ENCODE measurements around the gene RGP1. TPM values are rescaled to one million over a fixed set of nuclear protein-coding genes. Genes with fewer than 3 reads are reported as not detected.

Gene RGP1
- total and polyA plus RNA-seq, 9 of the 15 experiments (the other 6 are each of a cell fraction or from before 2014, with no cell fraction given) = 0.42 to 13.8 (median 6.7) TPM

DNA sequence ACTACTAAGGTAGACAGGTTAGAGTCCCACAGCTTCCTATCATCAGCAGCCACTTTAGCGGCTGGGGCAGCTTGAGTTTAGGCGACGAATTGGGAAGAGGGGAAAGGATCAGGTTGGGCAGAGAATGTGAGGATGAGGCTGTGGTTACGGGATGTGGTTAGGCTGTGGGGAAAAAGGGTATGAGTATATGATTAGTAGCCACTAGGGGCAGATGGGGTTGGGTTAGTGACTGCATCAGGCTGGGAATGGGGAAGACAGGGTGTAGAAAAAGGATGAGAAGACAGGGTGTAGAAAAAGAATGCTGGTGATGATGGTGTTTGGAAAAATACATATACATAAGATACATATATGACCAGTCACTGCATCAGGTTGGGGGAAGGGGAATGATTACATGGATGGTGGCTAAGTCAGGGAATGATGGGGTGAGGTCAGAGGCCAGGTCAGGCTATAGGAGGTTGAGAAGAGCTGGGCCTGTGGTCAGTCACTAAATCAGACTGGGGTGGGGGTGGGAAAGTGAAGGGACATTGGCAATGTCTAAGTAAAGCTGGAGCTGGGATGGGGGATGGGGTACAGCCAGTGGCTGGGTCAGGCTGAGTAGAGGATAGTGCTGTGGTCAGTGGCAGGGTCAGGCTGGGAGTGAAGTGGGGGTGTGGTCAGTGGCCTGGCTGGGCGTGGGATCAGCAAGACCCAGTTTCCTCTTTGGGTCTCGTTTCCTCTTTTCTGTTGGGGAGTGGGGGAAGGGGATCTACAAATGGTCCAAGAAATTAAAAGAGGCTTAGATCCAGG, 19.2 kb upstream of the RGP1 start (continued):
- TF ChIP-seq, protein P1, sequence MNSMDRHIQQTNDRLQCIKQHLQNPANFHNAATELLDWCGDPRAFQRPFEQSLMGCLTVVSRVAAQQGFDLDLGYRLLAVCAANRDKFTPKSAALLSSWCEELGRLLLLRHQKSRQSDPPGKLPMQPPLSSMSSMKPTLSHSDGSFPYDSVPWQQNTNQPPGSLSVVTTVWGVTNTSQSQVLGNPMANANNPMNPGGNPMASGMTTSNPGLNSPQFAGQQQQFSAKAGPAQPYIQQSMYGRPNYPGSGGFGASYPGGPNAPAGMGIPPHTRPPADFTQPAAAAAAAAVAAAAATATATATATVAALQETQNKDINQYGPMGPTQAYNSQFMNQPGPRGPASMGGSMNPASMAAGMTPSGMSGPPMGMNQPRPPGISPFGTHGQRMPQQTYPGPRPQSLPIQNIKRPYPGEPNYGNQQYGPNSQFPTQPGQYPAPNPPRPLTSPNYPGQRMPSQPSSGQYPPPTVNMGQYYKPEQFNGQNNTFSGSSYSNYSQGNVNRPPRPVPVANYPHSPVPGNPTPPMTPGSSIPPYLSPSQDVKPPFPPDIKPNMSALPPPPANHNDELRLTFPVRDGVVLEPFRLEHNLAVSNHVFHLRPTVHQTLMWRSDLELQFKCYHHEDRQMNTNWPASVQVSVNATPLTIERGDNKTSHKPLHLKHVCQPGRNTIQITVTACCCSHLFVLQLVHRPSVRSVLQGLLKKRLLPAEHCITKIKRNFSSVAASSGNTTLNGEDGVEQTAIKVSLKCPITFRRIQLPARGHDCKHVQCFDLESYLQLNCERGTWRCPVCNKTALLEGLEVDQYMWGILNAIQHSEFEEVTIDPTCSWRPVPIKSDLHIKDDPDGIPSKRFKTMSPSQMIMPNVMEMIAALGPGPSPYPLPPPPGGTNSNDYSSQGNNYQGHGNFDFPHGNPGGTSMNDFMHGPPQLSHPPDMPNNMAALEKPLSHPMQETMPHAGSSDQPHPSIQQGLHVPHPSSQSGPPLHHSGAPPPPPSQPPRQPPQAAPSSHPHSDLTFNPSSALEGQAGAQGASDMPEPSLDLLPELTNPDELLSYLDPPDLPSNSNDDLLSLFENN (IDR thresholded peaks at IDR 0.05; ENCODE audit: low read depth in 2 of 2, low read length in 2 of 2) = no peak
- TF ChIP-seq ARID2 (IDR thresholded peaks at IDR 0.05) = 0 out of 2 replicates have a peak, but pooled peaks have one; percentile 7
- peak in 1 of 2 experiments; percentile 27; a peak in 2 of 4 replicates for TF ChIP-seq RCOR1 (IDR thresholded peaks at IDR 0.05; ENCODE audit: borderline replicate concordance in 1 of 2, low read depth in 2 of 2, low read length in 2 of 2)
- TF ChIP-seq ELF4 (CRISPR knock-in tag; IDR thresholded peaks at IDR 0.05) = 0 out of 2 replicates have a peak, but pooled peaks have one; percentile 4
- no peak for TF ChIP-seq BRD9 (IDR thresholded peaks at IDR 0.05; ENCODE audit: low read depth, partially characterized antibody)
- TF ChIP-seq STAT5A (IDR thresholded peaks at IDR 0.05; ENCODE audit: borderline replicate concordance, low read length) = peak; percentile 5; the same call in 1 of the 2 replicates
- 0 out of 2 replicates have a peak, but pooled peaks have one; percentile 3 for TF ChIP-seq OTX1 (CRISPR knock-in tag; IDR thresholded peaks at IDR 0.05)
- TF ChIP-seq, protein P2, sequence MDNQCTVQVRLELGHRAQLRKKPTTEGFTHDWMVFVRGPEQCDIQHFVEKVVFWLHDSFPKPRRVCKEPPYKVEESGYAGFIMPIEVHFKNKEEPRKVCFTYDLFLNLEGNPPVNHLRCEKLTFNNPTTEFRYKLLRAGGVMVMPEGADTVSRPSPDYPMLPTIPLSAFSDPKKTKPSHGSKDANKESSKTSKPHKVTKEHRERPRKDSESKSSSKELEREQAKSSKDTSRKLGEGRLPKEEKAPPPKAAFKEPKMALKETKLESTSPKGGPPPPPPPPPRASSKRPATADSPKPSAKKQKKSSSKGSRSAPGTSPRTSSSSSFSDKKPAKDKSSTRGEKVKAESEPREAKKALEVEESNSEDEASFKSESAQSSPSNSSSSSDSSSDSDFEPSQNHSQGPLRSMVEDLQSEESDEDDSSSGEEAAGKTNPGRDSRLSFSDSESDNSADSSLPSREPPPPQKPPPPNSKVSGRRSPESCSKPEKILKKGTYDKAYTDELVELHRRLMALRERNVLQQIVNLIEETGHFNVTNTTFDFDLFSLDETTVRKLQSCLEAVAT (IDR thresholded peaks at IDR 0.05) = peak; percentile 84 to 95
- TF ChIP-seq, protein P3, sequence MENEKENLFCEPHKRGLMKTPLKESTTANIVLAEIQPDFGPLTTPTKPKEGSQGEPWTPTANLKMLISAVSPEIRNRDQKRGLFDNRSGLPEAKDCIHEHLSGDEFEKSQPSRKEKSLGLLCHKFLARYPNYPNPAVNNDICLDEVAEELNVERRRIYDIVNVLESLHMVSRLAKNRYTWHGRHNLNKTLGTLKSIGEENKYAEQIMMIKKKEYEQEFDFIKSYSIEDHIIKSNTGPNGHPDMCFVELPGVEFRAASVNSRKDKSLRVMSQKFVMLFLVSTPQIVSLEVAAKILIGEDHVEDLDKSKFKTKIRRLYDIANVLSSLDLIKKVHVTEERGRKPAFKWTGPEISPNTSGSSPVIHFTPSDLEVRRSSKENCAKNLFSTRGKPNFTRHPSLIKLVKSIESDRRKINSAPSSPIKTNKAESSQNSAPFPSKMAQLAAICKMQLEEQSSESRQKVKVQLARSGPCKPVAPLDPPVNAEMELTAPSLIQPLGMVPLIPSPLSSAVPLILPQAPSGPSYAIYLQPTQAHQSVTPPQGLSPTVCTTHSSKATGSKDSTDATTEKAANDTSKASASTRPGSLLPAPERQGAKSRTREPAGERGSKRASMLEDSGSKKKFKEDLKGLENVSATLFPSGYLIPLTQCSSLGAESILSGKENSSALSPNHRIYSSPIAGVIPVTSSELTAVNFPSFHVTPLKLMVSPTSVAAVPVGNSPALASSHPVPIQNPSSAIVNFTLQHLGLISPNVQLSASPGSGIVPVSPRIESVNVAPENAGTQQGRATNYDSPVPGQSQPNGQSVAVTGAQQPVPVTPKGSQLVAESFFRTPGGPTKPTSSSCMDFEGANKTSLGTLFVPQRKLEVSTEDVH (IDR thresholded peaks at IDR 0.05; ENCODE audit: low read depth, partially characterized antibody) = peak; percentile 23
- TF ChIP-seq, protein P4, sequence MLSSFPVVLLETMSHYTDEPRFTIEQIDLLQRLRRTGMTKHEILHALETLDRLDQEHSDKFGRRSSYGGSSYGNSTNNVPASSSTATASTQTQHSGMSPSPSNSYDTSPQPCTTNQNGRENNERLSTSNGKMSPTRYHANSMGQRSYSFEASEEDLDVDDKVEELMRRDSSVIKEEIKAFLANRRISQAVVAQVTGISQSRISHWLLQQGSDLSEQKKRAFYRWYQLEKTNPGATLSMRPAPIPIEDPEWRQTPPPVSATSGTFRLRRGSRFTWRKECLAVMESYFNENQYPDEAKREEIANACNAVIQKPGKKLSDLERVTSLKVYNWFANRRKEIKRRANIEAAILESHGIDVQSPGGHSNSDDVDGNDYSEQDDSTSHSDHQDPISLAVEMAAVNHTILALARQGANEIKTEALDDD (IDR thresholded peaks at IDR 0.05) = peak; percentile 84
- TF ChIP-seq POLR2AphosphoS5 (IDR thresholded peaks at IDR 0.05; ENCODE audit: control insufficient read depth, insufficient read depth, low read depth, low read length) = peak; percentile 30; the same call in 1 of the 2 replicates
- TF ChIP-seq, protein P5, sequence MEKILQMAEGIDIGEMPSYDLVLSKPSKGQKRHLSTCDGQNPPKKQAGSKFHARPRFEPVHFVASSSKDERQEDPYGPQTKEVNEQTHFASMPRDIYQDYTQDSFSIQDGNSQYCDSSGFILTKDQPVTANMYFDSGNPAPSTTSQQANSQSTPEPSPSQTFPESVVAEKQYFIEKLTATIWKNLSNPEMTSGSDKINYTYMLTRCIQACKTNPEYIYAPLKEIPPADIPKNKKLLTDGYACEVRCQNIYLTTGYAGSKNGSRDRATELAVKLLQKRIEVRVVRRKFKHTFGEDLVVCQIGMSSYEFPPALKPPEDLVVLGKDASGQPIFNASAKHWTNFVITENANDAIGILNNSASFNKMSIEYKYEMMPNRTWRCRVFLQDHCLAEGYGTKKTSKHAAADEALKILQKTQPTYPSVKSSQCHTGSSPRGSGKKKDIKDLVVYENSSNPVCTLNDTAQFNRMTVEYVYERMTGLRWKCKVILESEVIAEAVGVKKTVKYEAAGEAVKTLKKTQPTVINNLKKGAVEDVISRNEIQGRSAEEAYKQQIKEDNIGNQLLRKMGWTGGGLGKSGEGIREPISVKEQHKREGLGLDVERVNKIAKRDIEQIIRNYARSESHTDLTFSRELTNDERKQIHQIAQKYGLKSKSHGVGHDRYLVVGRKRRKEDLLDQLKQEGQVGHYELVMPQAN (IDR thresholded peaks at IDR 0.05; ENCODE audit: borderline replicate concordance) = peak; percentile 17; the same call in 1 of the 2 replicates
- TF ChIP-seq, protein P6, sequence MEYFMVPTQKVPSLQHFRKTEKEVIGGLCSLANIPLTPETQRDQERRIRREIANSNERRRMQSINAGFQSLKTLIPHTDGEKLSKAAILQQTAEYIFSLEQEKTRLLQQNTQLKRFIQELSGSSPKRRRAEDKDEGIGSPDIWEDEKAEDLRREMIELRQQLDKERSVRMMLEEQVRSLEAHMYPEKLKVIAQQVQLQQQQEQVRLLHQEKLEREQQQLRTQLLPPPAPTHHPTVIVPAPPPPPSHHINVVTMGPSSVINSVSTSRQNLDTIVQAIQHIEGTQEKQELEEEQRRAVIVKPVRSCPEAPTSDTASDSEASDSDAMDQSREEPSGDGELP (CRISPR knock-in tag; IDR thresholded peaks at IDR 0.05; ENCODE audit: borderline replicate concordance) = peak; percentile 40; the same call in 1 of the 2 replicates
